Thyroid gland (tissue), 4 donors: ENCODE measurements around the gene UBE2QL1. TPM values are rescaled to one million over a fixed set of nuclear protein-coding genes. Genes with fewer than 3 reads are reported as not detected.

ENCODE experiments used
- DNase-seq, 2 donors: peaks; one replicate each; pipeline ENCODE4 v3.0.0-alpha.2; 2019
- H3K27ac ChIP-seq, 3 donors: fragments of 200-600 bp; sonication (generic); 1 replicate in 2 of 3; 2 replicates in 1 of 3; pipeline ENCODE4 v1.5.1; 2016 to 2019; ENCODE audit warnings: mild to moderate bottlenecking in 1 of 3, moderate library complexity in 1 of 3
- H3K27me3 ChIP-seq: fragments of 200-600 bp; sonication (generic); one replicate; pipeline ENCODE4 v1.5.1; 2019
- H3K36me3 ChIP-seq, 2 donors: fragments of 200-600 bp; sonication (generic); one replicate each; pipeline ENCODE4 v1.5.1; 2016 to 2019
- H3K4me1 ChIP-seq, 2 donors: fragments of 200-600 bp; sonication (generic); one replicate each; pipeline ENCODE4 v1.5.1; 2017 to 2019
- H3K4me3 ChIP-seq, 3 donors: fragments of 200-600 bp; sonication (generic); replicated peaks in 1 of 3; 1 replicate in 2 of 3; 2 replicates in 1 of 3; pipeline ENCODE4 v1.5.1; 2016; ENCODE audit warnings: mild to moderate bottlenecking in 1 of 3
- H3K9me3 ChIP-seq: fragments of 200-600 bp; sonication (generic); one replicate; pipeline ENCODE4 v1.5.1; 2017
- POLR2A ChIP-seq, 2 donors: fragments of 450-650 bp; IDR thresholded peaks; one replicate each; pipeline ENCODE4 v1.6.1; 2017; ENCODE audit warnings: antibody characterized with exemption in 2 of 2, mild to moderate bottlenecking in 2 of 2, moderate library complexity in 1 of 2
- WGBS, 2 donors: methylation state at CpG; one replicate each; pipeline ENCODE4 v1.1.5; 2017; 5-methylcytosine and 5-hydroxymethylcytosine counted together
- intact Hi-C: fragments of 100-400 bp; cut with DNase I; formaldehyde crosslinking; loops from one replicate; pipeline ENCODE4 v1.15.1; 2023
- total RNA-seq, 4 donors: library from RNA; depleted of rRNA; stranded (reverse); fragments of >200 nt; gene quantifications; one replicate each; pipeline ENCODE4 v1.2.3, GENCODE V29; 2016
- TF ChIP-seq, protein P1 (sequence below), 6 experiments: fragments of 200-600 bp in 3 of 6; fragments of 450-650 bp in 3 of 6; sonication (generic) in 3 of 6; IDR thresholded peaks; one replicate each; pipeline ENCODE4 v1.5.1; 2016 to 2019; ENCODE audit warnings: antibody characterized with exemption in 6 of 6, mild to moderate bottlenecking in 2 of 6, inconsistent platforms in 1 of 6, moderate library complexity in 1 of 6

The UBE2QL1 gene
- total RNA-seq, 4 donors from 2014 or later: 2.0 to 4.0 (median 2.6) TPM

GRCh38 chr5:6501701-6502100, 53.0 kb downstream of the UBE2QL1 start:
- TF ChIP-seq, protein P1, sequence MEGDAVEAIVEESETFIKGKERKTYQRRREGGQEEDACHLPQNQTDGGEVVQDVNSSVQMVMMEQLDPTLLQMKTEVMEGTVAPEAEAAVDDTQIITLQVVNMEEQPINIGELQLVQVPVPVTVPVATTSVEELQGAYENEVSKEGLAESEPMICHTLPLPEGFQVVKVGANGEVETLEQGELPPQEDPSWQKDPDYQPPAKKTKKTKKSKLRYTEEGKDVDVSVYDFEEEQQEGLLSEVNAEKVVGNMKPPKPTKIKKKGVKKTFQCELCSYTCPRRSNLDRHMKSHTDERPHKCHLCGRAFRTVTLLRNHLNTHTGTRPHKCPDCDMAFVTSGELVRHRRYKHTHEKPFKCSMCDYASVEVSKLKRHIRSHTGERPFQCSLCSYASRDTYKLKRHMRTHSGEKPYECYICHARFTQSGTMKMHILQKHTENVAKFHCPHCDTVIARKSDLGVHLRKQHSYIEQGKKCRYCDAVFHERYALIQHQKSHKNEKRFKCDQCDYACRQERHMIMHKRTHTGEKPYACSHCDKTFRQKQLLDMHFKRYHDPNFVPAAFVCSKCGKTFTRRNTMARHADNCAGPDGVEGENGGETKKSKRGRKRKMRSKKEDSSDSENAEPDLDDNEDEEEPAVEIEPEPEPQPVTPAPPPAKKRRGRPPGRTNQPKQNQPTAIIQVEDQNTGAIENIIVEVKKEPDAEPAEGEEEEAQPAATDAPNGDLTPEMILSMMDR (IDR thresholded peaks at IDR 0.05): no peak
- TF ChIP-seq POLR2A (IDR thresholded peaks at IDR 0.05): no peak
- Histone ChIP-seq H3K27me3 (no peaks in the 10 kb centered on the region), H3K4me3 (no peak overlapping the region), H3K27ac (no peak overlapping the region), H3K36me3 (no peaks in the 10 kb centered on the region), H3K9me3 (no peaks in the 10 kb centered on the region), H3K4me1 (no peaks in the 10 kb centered on the region)
- no peak for DNase-seq
- intact Hi-C loops: no loop called here
- 79 to 80% methylated on average over 7 of the region's 7 CpGs for WGBS, 2 donors

DNA sequence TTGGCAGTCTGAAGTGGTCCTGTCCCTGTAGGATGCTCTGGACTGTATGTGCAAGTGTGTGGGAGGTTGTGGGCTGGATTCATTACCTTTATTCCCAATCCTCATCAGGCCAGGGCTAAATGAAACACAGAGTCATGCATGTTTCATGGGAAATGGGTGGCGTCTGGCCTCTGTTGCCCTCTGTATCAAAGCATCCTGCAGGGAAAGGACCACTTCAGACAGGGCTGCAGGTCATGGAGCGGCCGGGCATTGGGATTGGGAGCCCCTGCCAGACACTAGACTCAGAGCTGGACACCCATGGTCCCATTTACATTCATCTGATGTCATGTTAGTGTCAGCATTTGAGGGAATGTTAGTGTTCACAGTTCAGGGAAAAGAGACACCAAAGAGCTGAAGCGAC, 53.8 kb downstream of the UBE2QL1 start:
- WGBS, 2 donors: 76 to 80% methylated on average over 3 to 4 of the region's 4 CpGs
- Histone ChIP-seq H3K4me1 (no peaks in the 10 kb centered on the region), H3K4me3 (no peak overlapping the region), H3K27me3 (no peaks in the 10 kb centered on the region), H3K36me3 (no peaks in the 10 kb centered on the region), H3K9me3 (no peaks in the 10 kb centered on the region), H3K27ac (no peak overlapping the region)
- DNase-seq: no peak
- intact Hi-C loops: no loop called here
- TF ChIP-seq, protein P1 (IDR thresholded peaks at IDR 0.05): no peak
- no peak for TF ChIP-seq POLR2A (IDR thresholded peaks at IDR 0.05)

DNA sequence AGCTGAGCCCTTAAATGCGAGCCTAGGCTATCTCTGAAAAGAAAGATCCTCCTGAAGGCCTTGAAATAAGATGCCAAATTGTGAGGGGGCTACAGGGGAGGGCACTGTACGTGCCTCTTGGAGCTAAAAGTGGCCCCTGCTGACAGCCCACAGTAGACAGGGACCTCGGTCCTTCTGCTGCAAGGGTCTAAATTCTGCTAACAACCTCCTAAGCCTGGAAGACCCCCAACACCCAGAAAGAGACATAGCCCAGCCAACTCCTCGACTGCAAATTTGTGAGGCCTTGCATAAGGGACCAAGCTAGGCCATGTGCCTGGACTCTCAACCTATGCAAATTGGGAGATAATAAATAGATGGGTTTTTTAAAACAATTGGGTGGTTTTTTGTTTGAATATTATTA, 54.7 kb downstream of the UBE2QL1 start:
- Histone ChIP-seq H3K27ac (no peak overlapping the region), H3K36me3 (no peaks in the 10 kb centered on the region), H3K4me1 (no peaks in the 10 kb centered on the region), H3K27me3 (no peaks in the 10 kb centered on the region), H3K9me3 (no peaks in the 10 kb centered on the region), H3K4me3 (no peak overlapping the region)
- DNase-seq: no peak
- intact Hi-C loops: no loop called here
- TF ChIP-seq POLR2A (IDR thresholded peaks at IDR 0.05): no peak
- TF ChIP-seq, protein P1 (IDR thresholded peaks at IDR 0.05): no peak
- WGBS, 2 donors: 82 to 88% methylated on average over 4 of the region's 4 CpGs

GRCh38 chr5:6504677-6505415, 56.2 kb downstream of the UBE2QL1 start:
- no peak for DNase-seq
- H3K4me3 ChIP-seq: no peak overlapping the region
- H3K36me3 ChIP-seq: no peaks in the 10 kb centered on the region
- intact Hi-C loops: no loop called here
- peaks cover 0 to 10% of the 10 kb centered on the region in 2 donors for H3K4me1 ChIP-seq
- no peak overlapping the region for H3K27ac ChIP-seq
- no peaks in the 10 kb centered on the region for H3K9me3 ChIP-seq
- H3K27me3 ChIP-seq: no peaks in the 10 kb centered on the region
- TF ChIP-seq, protein P1 (IDR thresholded peaks at IDR 0.05): no peak
- TF ChIP-seq POLR2A (IDR thresholded peaks at IDR 0.05): no peak
- 70 to 75% methylated on average over 7 to 8 of the region's 8 CpGs for WGBS, 2 donors

- no peaks in the 10 kb centered on the region for H3K36me3 ChIP-seq
- no peak for DNase-seq
- TF ChIP-seq, protein P1 (IDR thresholded peaks at IDR 0.05): no peak
- no peak for TF ChIP-seq POLR2A (IDR thresholded peaks at IDR 0.05)
- H3K27me3 ChIP-seq: no peaks in the 10 kb centered on the region
- peaks cover 0 to 14% of the 10 kb centered on the region in 2 donors for H3K4me1 ChIP-seq
- H3K9me3 ChIP-seq: no peaks in the 10 kb centered on the region
- WGBS, 2 donors: 64 to 89% methylated on average over 3 of the region's 3 CpGs
- no peak overlapping the region for H3K4me3 ChIP-seq
- H3K27ac ChIP-seq: no peak overlapping the region
- intact Hi-C loops: no loop called here
Observed at GRCh38 chr5:6505416-6505755, 56.7 kb downstream of the UBE2QL1 start.
